Measurements from ENCODE around the gene SGTB.
"Not testable (repeated sequence)": the region's sequence is repeated elsewhere in the genome, so short reads cannot be mapped to it uniquely, and the experiment has no call there.

The SGTB gene

GRCh38 chr5:65624025-65624570 lies 97.8 kb downstream of the SGTB start, which contains the start of gene TRIM23:
Gene TRIM23 (minus strand): TSS chr5:65624333. CDS start chr5:65624274, 59 bp downstream.
- Histone ChIP-seq H3K4me1 (ENCODE audit: control insufficient read depth, insufficient read depth, low read length) (peaks cover 8% of the 10 kb centered on the region), H3K36me3 (ENCODE audit: control insufficient read depth, insufficient read depth, low read length) (peaks cover under 1% of the 10 kb centered on the region; the same call in 1 of the 2 replicates), H3K4me3 (ENCODE audit: low read depth, low read length) (peak within 1 kb of the TSS; percentile 96), H3K27ac (ENCODE audit: low read depth, low read length) (0 out of 2 replicates have a peak within 1 kb of the TSS, but pooled peaks have one; percentile 49), H3K27me3 (ENCODE audit: control insufficient read depth, insufficient read depth, low read length) (no peaks in the 10 kb centered on the region), H3K9me3 (ENCODE audit: control insufficient read depth, insufficient read depth, low read depth, low read length) (no peaks in the 10 kb centered on the region), H3K9ac (ENCODE audit: low read length) (peak within 1 kb of the TSS; percentile 80)

DNA sequence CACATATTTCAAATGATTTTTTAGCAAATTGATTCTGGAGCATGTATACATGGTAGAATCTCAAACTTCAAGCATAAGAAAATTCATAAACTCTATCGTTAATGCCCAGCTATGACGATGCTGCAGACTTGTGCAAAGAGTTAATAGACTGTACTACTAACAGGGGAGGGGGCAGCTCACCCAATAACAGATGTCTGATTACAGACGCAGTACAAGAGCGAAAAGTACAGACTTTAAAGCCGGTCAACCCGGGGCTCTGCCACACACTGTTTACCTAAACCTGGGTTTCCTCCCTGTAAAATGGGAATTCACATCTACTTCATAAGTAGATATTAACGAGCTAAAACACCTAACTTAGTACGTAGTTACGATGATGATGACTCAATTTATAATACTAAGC lies 98.4 kb downstream of the SGTB start:
- Histone ChIP-seq H3K4me1 (ENCODE audit: control insufficient read depth, insufficient read depth, low read length) (peaks cover 8% of the 10 kb centered on the region), H3K9ac (ENCODE audit: low read length) (peak overlapping the region; percentile 80), H3K27me3 (ENCODE audit: control insufficient read depth, insufficient read depth, low read length) (no peaks in the 10 kb centered on the region), H3K36me3 (ENCODE audit: control insufficient read depth, insufficient read depth, low read length) (no peaks in the 10 kb centered on the region), H3K9me3 (ENCODE audit: control insufficient read depth, insufficient read depth, low read depth, low read length) (no peaks in the 10 kb centered on the region), H3K4me3 (ENCODE audit: low read depth, low read length) (peak overlapping the region; percentile 96), H3K27ac (ENCODE audit: low read depth, low read length) (no peak overlapping the region)

GRCh38 chr5:65621961-65622360 lies 99.9 kb downstream of the SGTB start:
- not testable (repeated sequence) for H3K4me1 ChIP-seq (ENCODE audit: control insufficient read depth, insufficient read depth, low read length); H3K36me3 ChIP-seq (ENCODE audit: control insufficient read depth, insufficient read depth, low read length); H3K9ac ChIP-seq (ENCODE audit: low read length); H3K27me3 ChIP-seq (ENCODE audit: control insufficient read depth, insufficient read depth, low read length); H3K4me3 ChIP-seq (ENCODE audit: low read depth, low read length); H3K27ac ChIP-seq (ENCODE audit: low read depth, low read length); H3K9me3 ChIP-seq (ENCODE audit: control insufficient read depth, insufficient read depth, low read depth, low read length)

DNA sequence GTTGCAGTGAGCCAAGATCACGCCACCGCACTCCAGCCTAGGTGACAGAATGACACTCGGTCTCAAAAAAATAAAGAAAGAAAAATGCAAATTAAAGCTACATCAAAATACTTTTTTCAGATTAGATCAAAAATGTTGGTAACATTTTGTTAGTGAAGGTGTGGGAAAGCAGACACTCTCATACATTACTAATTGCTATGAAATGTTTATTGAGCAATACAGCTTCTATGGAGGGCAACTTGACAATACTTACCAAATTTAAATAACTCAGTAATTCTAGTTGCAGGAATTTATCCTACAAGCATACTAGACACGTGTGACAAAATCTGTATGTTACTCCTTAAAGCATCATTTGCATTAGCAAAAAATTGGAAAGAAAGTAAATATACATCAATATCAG lies 101.9 kb downstream of the SGTB start:
- Histone ChIP-seq H3K36me3 (ENCODE audit: control insufficient read depth, insufficient read depth, low read length) (peaks cover 6% of the 10 kb centered on the region; the same call in 1 of the 2 replicates), H3K4me3 (ENCODE audit: low read depth, low read length) (no peak overlapping the region), H3K27me3 (ENCODE audit: control insufficient read depth, insufficient read depth, low read length) (no peaks in the 10 kb centered on the region), H3K9ac (ENCODE audit: low read length) (no peak overlapping the region), H3K4me1 (ENCODE audit: control insufficient read depth, insufficient read depth, low read length) (peaks cover 4% of the 10 kb centered on the region; the same call in 1 of the 2 replicates), H3K9me3 (ENCODE audit: control insufficient read depth, insufficient read depth, low read depth, low read length) (no peaks in the 10 kb centered on the region), H3K27ac (ENCODE audit: low read depth, low read length) (no peak overlapping the region)
